Suppressor macrophage treated with lipopolysaccharide for 1 hour (primary cell): Measurements from ENCODE around the gene LRRC3C.
"Not testable (repeated sequence)": the region's sequence is repeated elsewhere in the genome, so short reads cannot be mapped to it uniquely, and the experiment has no call there.

Source experiments
- DNase-seq, 3 donors: peaks; one replicate each; pipeline ENCODE4 v3.0.0-alpha.2; 2020 to 2022

Gene LRRC3C

DNA sequence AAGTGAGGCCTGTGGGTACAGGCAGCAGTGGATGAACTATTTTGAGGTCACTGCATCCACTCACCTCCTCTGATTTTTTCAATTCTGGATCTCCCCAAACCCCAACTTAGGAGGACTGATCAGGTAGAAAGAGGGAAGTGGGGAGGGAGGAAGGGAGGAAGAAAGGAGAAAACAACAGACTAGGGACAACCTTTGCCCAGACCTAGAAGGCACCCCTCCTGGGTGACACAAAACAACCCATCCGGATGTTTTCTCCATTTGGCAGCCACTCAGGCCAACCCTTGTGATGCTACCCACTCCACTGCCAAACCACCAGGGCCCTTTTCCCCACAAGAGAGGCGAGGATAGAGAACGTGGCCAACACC lies 2.9 kb upstream of the LRRC3C start:
- no peak for DNase-seq

GRCh38 chr17:39925282-39926134 lies 2.0 kb upstream of the LRRC3C start:
- DNase-seq = no peak

- no peak for DNase-seq
Observed at GRCh38 chr17:39926135-39926587, 1.4 kb upstream of the LRRC3C start.

GRCh38 chr17:39926588-39927100 lies 888 bp upstream of the LRRC3C start:
- DNase-seq = peak in 2 of 3 donors; percentile 35 to 61

DNA sequence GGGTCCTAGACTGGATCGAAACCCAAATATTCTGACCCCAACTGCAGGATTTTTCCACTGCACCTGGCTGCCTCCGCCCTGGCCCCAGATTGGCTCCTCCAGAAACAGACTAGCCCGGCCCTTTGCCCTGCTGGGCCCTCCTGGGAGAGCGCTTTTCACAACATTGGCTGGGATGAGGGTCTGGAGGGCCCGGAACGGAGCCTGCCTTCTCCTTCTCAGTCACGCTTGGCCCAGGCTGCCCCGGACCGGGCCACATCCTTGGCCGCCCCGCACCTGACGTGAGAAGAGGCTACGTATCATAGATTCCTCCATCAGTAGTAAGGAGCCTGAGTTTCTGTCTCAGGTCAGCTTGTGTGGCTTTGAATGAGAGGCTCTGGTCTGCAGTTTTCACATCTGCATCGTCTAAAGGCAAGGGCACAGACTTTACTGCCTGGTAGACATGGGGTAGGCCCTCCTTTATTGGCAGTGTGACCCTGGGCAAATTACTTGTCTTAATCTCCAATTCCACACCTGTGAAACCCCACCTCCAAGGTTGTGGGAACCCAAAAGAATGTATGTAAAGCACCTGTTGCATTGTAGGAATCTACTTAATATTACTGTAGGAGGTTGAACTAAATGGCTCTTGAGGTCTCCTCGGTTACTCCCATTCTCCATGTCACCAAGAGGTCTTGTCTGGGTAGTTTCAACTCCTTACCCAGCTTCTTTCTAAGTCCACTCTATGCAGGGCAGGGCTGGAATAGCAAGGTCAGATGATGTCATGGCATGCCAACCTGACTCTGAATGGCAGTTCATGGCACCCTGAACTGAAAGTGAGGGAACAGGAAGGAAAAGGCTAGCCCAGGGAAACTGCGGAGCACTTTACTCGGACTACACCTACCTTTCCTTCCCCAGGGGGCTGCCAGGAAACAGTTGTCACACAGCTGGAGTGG lies 661 bp downstream of the LRRC3C start:
- DNase-seq = peak in 2 of 3 donors; percentile 27 to 34

- DNase-seq = peak; percentile 72 to 98 (median 96)
Observed at GRCh38 chr17:39928858-39929645, 1.5 kb downstream of the LRRC3C start.

DNA sequence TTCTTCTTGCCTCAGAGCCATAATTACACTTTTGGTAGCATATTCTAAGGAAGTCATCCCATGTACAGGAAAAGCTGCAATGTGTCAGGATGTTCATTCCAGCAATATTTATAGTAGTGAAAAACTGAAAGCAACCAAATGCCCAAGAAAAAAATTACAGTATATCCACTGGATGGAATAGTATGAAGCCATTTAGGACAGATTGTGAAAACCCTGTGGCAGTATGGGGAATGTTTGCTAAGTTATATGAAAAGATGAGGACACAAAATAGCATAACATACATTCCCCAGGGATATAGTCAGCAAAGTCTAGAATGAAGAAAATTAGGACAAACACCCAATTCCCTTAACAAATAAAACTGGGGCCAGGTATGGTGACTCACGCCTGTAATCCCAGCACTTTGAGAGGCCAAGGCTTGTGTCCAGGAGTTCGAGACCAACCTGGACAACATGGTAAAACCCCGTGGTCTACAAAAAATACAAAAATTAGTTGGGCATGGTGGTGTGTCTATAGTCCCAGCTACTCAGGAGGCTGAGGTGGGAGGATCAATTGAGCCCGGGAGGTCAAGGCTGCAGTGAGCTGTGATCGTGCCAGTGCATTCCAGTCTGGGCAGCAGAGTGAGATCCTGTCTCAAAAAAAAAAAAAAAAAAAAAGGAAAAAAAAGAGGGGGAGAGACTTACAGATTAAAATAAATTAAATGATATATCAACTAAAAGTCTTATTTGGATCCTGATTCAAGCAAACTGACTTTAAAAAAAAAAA lies 2.3 kb downstream of the LRRC3C start:
- DNase-seq = no peak

- DNase-seq = no peak
Observed at GRCh38 chr17:39933912-39934311, 6.4 kb downstream of the LRRC3C start.

- no peak for DNase-seq
Observed at GRCh38 chr17:39934324-39934723, 6.8 kb downstream of the LRRC3C start.

GRCh38 chr17:39935909-39936308 lies 8.4 kb downstream of the LRRC3C start:
- DNase-seq = no peak

GRCh38 chr17:39937447-39937846 lies 9.9 kb downstream of the LRRC3C start:
- DNase-seq = no peak

DNA sequence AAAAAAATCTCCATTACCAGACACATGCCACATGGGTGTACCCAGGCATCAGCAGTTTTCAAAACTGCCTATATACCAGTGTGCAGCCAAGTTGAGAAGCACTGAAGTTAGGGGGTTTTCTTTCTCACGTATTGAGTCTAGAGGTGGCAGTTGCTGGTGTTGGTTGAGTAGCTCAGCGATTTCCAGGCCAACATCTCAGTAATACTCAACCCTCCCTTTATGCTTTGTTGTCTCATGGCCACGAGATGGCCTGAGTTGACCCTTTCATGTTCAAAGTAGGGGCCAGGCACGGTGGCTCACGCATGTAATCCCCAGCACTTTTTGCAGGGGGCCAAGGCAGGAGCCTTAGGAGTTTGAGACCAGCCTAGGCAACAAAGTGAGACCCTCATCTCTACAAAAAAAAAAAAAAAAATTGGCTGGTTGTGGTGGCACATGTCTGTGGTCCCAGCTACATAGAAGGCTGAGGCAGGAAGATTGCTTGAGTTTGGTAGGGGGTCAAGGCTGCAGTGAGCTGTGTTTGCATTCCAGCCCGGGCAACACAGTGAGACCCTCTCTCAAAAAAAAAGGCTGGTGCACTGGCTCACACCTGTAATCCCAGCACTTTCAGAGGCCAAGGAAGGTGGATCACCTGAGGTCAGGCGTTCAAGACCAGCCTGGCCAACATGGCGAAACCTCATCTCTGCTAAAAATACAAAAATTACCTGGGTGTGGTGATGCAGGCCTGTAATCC lies 10.8 kb downstream of the LRRC3C start:
- DNase-seq = no peak

DNA sequence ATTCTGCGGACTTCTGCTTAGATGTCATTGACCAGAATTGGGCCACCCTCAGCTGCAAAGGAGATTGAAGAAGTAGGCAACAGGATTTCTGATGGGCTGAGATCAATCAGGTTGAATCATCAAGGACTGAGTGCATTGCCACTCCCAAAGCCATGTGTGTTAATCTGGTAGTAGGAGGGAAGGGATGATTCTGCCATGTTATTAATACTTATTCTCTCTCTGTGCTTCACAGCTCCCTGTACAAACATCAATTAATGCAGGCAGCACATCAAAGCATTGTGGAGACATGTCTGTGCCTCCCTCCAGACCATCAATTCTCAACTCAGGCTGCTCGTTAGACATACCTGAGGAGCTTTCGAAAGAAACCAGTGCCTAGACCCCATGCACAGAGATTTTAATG lies 11.6 kb downstream of the LRRC3C start:
- no peak for DNase-seq

DNA sequence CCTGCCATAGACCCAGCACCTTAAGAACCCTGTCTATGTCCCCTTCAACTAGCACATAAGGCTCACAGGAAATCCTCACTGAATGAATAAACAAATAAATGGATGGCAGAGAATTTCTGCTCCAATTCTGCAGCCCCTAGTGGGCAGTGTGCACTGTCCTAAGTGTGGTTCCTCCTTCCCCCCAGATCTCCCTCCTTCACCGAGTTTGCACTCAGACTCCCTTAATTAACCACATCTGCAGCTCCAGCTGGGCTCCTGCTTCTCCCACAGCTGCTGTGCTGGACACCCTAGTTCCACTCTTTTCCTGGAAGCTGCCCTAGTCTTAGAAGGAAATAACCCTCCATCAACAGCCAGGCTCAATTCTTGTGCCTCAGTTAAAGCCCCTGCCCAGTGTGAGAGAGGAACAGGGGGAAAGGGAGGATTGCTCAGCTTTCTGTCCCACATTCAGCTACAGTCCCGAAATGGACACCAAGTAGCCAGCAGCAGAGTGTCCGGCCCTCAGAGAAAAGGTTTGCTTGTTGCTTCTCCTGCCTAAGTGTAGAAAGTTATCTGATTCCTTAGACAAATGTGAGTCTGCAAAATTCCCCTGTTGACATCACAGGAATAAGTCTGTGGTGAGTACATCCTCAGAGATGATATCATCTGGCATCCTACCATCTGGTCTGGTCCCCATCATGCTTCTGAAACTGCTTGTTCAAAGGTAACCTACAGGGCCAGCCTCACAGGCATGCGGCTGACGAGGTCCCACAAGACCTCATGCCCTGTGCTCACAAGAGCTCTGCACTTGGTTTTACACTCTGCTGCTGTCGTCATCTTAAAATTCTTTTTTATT lies 12.3 kb downstream of the LRRC3C start:
- DNase-seq = peak; percentile 58 to 77 (median 58)

DNA sequence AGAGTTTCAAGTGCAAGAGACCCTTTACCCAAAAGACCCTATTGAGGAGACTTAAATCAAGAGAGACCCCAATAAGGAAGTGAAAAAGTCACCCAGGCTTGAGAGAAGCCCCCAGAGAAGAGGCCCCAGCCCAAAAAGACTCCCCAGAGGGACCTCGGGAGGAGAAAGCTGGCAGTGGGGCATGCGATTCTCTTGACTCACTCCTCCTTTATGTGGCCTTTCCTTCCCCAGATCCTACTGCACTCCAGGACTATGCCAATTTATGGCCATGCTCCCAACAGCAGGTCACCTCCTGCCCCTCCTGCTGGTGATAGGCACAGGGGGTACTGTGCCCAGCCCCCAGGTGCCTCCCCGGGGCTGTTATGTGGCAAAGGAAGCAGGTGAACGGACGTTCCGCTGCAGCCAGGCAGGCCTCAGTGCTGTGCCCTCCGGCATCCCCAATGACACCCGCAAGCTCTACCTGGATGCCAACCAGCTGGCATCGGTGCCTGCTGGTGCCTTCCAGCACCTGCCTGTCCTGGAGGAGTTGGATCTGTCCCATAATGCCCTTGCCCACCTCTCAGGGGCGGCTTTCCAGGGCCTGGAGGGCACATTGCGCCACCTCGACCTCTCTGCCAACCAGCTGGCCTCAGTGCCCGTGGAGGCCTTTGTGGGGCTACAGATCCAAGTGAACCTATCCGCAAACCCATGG lies 16.3 kb downstream of the LRRC3C start:
- no peak for DNase-seq

GRCh38 chr17:39944393-39944711 lies 16.8 kb downstream of the LRRC3C start:
- no peak for DNase-seq

GRCh38 chr17:39946551-39947330 lies 19.2 kb downstream of the LRRC3C start:
- DNase-seq = no peak

DNA sequence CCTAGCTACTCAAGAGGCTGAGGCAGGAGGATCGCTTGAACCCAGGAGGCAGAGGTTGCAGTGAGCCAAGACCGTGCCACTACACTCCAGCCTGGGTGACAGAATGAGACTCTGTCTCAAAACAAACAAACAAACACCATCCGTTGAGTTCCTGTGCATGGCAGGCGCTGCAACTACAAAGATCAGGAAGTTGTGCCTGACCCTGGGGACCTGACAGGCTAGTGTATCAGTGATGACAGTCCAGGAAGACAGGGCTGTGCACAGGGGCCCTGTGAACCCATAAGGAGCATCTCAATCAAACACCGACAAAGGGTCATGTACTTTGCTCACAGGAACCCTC lies 20.9 kb downstream of the LRRC3C start:
- not testable (repeated sequence) for DNase-seq

DNA sequence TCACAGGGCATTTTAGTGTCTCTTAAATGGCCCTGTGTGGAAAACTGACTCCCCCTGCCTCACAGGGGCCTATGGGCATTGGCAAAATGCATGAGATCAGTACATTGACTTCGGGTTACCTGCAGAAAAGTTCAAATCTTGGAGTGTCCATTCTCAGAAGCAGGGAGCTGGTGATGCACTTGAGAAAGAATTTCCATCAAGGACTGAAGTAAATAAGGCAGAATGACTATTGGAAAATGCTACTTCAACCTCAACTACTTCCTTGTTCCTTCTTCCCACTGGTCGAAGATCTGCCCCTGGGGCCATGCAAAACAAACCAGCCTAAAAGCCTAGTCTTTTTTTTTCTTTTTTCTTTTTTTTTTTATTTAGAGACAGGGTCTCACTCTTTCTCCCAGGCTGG lies 21.5 kb downstream of the LRRC3C start:
- no peak for DNase-seq
